Measurements from ENCODE around the gene LBHD2.

- no peak for TF ChIP-seq SP1 (IDR thresholded peaks at IDR 0.05)
- no peak for TF ChIP-seq ZNF384 (IDR thresholded peaks at IDR 0.05)
- no peak for TF ChIP-seq FOXM1 (IDR thresholded peaks at IDR 0.05; ENCODE audit: borderline replicate concordance)
These were observed 5.6 kb upstream of the LBHD2 start for GRCh38 chr14:103078420-103078749.
